GM19397 (cell line): ENCODE results near the gene BMP3.

Source experiments
- ATAC-seq: cut with Tn5 transposase; IDR thresholded peaks from one replicate; pipeline ENCODE4 v1.9.1; 2021; ENCODE audit warnings: mild to moderate bottlenecking, moderate library complexity; ENCODE audit not compliant: unreplicated experiment

Gene BMP3

DNA sequence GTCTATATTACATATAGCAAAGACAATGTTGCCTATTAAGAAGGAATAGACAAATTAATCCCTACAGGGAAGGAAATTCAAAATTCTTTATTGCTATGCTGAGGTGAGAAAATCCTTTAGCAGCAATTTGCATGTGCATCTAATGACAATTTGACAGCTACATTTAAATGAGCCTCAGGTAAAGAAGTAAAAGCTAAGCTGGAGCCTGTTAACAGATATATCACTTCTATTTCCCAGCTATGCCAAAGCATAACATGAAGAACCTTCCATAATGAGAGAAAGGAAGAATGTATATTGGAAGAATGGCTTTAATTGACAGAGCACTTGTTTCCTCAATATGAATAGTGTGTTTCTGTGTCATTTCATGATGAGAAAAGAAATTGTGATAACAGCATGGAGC is 71.6 kb downstream of the BMP3 start:
- no peak for ATAC-seq

DNA sequence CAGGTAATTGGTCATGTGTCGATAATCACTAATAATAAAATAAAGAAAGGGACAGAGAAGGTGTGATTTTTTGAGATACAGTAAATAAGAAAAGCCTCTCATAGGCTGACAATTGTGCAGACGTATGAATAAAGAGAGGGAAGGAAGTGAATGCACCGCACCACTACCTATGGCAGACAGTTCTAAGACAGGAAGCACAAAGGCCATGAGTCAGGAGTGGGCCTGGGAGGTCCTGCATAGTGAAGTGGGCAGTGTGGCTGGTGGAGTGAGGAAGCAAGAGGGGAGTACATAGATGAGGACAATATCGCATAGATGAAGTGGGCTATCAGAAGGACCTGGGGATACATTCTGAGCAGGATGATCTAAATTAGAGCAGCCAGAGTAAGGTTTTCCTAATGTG is 75.6 kb downstream of the BMP3 start:
- no peak for ATAC-seq
